ENCODE results near the gene AACS.

GRCh38 chr12:125050868-125051267 lies 14.4 kb upstream of the AACS start:
- no peak for TF ChIP-seq CTCF (IDR thresholded peaks at IDR 0.05; ENCODE audit: low read length)
- no peak for TF ChIP-seq EZH2 (optimal IDR thresholded peaks at IDR 0.05; ENCODE audit: low read depth, low read length)
- TF ChIP-seq EZH2phosphoT487 (IDR thresholded peaks at IDR 0.05; ENCODE audit: low read length): no peak

All from MM.1S (cell line).